Endothelial cell of umbilical vein (primary cell): Measurements from ENCODE around the gene VTA1.
"Not testable (repeated sequence)": the region's sequence is repeated elsewhere in the genome, so short reads cannot be mapped to it uniquely, and the experiment has no call there.

Source experiments
- JUN ChIP-seq: IDR thresholded peaks from 2 replicates; pipeline ENCODE4 v1.6.1; 2011; ENCODE audit warnings: borderline replicate concordance, low read depth; ENCODE audit not compliant: insufficient read length, insufficient read depth
- POLR2A ChIP-seq: IDR thresholded peaks from 2 replicates; pipeline ENCODE4 v1.6.1; 2012; ENCODE audit warnings: low read depth, mild to moderate bottlenecking, control low read depth, low read length
- POLR2AphosphoS5 ChIP-seq: IDR thresholded peaks from 2 replicates; pipeline ENCODE4 v1.6.1; 2012; ENCODE audit warnings: low read depth, mild to moderate bottlenecking, control low read depth, low read length, moderate library complexity; ENCODE audit not compliant: insufficient read depth

GRCh38 chr6:142229518-142230270 is 82.6 kb downstream of the VTA1 start:
- TF ChIP-seq POLR2AphosphoS5, POLR2A, JUN: not testable (repeated sequence)
